Stimulated activated naive CD4-positive, alpha-beta T cell treated with Interleukin-2 at 50 U/mL for 16 hours (primary cell): ENCODE data around the gene TRMU.
"Not testable (repeated sequence)": the region's sequence is repeated elsewhere in the genome, so short reads cannot be mapped to it uniquely, and the experiment has no call there.

Source experiments
- DNase-seq: peaks from one replicate; lab custom pipeline; 2025; lab: John Stamatoyannopoulos, UW

Gene TRMU

DNA sequence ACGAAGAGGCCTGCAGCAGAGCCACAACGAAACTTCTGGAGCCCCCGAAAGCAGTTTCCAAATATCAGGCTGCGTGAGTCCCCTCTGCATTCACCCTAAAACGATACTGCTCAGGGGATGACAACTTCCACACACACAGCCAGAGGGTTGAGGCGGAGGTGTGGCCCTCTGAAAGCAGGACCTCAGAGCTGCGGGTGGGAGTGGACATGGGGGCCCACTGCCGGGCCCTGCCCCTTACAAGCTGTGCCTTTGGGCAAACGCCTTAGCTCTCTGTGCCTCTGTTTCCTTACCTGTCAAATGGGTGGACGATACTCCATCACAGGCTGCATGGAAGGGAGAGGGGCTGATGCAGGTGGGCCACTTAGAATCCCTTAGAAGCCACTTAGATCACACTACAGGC is 53.1 kb downstream of the TRMU start:
- DNase-seq = no peak

DNA sequence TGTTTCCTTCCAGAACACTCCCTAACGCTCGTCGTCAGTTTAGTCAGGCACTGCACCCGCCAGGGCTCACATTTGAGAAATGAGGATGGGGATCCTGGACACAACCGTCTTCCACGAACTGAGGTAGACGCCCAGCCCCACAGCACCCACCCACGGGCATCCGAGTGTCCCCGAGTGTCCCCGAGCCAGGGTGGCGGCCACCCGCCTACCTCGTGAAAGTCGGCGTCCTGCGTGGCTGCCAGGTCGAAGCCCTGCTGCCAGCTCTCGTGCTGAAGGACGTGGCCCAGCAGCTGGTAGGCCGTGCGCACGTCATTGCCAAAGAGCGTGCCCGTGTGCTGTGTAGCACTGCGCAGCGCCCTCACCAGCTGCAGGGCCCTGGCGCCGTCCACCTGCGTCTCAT is 53.6 kb downstream of the TRMU start:
- no peak for DNase-seq

DNA sequence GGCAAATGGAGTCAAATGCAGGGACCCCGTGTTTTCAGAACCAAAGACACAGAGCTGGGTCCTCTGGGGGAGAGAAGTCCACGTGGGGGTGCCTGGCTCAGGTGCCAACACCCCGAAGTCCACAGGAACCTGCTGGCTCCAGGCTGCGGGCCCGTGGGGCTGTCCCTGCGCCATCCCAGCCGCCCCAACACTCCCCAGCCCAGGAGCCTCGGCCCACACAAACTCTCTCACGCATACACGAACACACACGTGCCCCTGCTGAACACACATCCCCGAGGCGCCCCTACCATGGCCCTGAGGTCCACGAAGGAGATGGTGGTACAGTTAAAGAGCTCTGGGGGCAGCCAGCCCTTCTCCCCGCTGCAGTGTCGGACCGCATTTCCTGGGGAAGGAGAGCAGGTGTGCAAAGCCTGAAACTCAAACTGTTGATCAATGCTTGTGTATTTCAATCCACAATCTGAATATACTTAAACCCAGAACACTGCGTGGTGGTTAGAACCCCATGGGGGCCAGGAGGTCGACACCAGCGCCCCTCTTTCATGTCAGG is 54.7 kb downstream of the TRMU start:
- DNase-seq = no peak

DNA sequence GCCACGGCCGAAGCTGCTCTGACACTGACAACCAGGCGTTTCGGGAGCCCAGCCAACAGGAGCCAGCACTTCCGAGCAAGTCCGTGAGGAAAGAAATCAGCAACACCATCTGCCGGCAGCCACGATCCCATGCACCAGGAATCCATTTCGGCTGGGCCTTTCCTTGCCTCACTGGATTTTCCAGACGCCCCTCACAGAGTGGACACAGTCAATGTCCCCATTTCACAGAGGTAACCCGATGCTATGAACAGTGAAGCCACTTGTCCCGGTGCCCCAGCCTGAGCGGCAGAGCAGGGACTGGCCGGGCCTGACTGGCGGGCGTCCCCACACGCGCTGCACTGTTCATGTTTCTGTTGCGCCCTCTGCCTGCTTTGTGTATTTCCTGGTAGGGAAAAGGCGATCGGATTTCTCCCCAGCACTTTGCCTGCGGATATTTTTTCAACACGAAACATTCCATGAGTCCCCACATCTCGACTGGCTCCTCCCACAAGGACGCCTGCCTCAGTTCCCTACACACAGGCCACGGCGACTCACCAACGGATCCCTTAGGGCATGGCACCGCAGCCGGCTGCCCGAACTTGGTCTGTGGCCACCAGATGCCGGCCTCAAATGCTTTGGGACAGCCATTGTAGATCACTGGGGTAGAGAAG is 55.3 kb downstream of the TRMU start:
- DNase-seq = no peak

DNA sequence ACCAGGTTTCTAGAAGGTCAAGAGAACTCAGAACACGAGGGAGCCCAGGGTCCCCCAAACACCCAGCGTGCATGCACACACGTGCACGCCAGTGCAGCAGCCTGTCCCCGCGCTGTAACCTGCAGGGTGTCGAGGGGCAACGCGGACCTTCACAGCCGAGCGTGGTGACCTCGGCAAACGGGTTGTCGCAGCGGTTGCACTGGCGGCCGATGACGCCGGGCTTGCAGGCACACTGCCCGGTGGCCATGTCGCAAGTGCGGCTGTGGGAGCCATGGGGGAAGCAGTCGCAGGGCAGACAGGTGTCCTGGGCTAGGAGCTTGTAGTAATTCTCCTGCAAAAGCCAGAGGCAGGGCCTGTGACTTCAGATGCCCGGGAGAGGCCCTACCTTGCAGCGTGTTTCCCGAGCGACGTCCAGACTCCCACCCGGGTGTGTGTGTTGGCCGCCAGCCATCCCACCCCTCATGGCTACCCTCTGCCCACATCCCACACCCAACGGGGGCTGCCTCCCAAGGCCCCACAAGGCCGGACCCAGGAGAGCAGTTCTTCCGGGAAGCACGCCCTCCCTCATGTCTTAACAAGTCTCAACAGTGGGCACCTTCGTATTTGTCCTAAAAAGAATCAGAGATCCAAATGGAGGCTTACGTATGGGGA is 56.1 kb downstream of the TRMU start:
- DNase-seq = no peak

DNA sequence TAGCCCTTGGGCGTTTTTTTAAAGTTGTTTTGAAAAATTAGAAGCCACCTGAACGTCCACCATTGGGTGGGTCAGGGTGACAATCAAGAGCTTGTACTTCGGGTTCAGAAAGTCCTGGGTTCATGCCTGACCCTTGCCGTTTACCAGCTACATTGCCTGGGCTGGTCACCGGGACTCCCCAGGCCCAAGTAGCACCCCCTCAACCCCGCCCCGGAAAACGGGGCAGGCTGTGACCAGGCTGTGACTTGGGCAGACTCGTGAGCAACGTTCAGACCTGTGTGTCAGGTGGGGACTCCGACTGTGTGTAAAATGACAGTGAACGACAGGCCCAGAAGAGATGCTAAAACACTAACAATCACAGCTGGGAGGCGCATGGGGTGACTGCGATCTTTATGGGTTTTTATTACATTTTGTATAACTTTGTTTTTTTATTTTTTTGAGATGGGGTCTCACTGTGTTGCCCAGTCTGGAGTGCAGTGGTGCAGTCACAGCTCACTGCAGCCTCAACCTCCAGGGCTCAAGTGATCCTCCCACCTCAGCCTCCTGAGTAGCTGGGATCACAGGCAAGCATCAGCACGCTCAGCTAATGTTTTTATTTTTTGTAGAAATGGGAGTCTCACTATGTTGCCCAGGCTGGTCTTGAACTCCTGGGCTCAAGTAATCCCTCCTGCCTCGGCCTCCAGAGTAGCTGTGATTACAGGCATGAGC is 56.8 kb downstream of the TRMU start:
- no peak for DNase-seq

DNA sequence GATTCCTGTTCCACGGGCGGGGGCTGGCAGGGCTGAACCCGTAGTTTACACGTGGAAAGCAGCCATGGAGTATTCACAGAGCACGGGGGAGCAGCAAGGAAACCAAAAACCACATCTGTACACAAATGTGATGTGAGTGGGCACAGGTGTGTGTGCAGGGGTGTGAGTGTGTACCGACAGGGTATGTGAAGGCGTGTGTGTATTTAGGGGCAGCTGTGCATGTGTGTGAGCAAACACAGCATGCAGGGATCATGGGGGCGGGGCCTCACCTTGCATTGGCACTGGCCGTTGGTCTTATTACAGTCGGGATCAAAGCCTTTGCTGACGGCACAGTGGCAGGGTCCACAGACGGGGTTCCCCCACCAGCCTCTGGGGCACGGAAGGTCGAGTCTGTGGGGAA is 58.4 kb downstream of the TRMU start:
- DNase-seq = no peak

DNA sequence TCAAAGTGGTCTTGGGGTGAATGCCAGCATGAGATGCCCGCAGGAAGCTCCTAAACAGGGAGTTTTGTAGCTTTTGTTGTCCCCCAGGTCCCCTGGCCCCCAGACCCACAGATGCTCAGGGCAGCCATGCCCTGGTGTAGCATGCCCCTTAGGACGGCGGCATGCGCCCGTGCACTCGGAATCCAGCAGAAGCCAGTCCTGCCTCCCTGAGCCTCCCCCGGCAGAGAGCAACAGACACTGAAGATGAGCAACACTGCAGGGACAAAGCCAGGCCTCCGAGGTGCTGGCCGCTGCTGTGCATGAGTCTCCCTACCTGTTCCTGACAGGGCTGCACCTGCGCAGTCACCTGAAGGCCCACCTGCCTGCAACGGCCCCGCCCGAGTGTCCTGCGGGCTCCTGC is 59.1 kb downstream of the TRMU start:
- DNase-seq = no peak

DNA sequence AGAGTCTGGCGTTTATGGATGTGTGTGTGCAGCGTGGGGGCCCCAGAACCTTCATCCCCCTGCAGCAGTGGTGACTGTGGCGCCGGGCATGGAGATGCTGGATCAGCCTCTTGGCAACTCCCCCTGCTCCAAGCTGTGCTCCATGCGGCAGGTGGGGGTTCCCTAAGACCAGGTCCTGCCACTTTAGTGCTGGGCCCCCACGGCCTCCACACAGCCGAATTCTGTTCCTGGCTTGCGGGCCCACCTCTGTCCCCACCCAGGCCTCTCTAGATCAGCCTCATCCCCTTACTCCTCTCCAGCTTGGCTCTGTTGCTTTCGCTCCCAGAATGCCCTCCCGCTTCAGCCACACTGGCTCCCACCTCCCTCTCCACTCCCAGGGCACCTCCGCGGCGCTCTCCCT is 59.6 kb downstream of the TRMU start:
- DNase-seq = no peak

DNA sequence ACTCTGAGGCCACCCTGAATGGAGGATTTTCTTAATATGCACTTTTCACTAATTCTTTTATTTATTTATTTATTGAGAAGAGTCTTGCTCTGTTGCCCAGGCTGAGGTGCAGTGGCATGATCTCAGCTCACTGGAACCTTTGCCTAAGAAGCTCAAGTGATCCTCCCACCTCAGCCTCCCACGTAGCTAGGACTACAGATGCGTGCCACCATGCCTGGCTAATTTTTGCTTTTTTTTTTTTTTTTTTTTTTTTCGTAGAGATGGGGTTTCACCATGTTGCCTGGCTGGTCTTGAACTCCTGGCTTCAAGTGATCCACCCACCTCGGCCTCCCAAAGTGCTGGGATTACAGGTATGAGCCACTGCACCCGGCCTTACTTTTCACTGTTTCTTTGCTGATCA is 61.5 kb downstream of the TRMU start:
- not testable (repeated sequence) for DNase-seq

DNA sequence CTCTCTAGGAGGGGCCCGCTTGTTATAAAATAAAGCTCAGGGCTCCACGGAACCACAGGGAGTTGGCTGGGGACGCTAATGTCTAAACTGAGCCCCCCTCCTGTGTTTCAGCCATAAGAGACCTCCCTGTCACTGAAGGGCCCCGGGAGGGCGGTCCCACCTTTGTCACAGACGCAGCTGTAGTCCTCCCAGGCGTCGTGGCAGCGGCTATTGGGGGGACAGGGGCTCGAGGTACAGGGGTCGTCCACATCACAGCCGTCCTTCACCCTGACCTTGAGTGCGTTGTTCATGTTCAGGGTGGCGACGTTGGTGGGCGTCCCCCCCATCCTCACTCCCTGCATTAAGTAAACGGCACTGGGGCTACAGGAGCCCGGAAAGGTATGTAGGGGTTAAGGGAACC is 62.0 kb downstream of the TRMU start:
- DNase-seq = no peak

DNA sequence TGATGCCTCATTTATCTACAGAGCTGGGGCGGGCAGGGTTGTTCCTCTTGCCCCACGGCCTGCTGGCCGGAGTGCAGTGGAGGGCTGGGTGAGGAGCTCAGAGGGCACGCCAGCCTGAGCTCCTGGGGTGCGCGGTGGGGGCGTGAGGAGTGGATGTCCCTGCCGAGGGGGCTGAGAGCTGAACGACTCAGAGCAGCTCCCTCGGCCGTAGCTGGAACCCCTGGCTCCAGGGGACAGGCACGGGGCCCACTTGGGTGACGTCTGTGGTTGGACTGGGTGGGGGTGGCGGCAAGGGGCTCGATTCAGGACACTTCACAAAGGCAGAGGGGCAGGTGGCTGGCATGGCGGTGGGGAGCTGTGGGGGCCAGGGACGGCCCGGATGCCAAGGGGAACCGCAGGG is 62.4 kb downstream of the TRMU start:
- DNase-seq = no peak

DNA sequence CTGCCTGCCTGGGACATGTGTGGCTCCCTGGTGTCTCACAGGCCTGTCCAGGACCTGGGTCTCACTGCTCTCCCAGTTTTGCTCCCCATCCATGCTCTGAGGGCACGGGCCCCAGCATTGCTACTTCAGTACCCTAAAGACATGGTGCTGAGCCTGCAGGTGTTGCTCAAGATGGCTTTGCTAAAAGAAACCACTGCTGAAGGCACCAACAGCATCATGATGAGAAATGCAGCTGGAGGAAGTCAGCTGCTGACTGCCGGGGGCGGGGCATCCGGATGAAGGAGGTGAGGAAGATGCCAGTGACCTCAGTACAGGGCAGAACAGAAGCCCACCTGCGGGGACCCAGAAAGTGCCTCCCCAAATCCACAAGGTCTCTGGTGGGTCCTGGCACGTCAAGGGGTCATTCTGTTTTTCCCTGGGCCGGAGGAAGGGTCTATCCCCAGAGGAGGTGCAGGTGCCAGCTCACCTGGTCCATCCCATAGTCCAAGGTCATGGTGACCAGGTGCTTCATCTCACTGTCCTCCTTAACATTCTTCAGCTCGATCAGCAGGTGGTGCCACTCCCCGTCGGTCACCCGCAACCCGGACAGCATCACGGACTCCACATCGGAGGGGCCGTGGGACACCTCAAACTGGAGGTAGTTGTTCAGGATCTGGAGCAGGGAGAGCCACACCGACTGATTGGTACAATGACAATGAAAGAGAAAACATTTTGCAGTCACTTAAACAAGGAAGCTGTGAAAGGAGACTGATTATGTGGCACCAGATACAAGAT is 63.9 kb downstream of the TRMU start:
- no peak for DNase-seq

DNA sequence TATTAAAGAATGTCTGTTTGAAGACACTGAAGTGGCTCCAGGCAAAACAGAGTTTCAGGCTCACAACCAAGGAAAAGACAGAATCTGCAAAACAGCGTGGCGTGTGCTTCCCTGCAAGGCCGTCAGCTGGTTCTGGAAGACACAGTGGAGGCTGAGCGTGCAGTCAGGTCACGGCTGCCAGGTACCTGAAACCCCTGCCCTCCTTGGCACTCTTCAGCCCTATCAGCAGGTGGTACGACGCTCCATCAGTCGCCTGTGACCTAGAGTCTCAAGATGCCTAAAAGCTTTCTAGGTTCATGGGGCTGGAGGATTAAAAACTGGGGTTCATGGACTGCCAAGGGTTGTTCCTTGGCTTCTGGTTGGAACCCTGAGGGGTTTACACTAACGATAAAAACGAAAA is 65.9 kb downstream of the TRMU start:
- DNase-seq = no peak

DNA sequence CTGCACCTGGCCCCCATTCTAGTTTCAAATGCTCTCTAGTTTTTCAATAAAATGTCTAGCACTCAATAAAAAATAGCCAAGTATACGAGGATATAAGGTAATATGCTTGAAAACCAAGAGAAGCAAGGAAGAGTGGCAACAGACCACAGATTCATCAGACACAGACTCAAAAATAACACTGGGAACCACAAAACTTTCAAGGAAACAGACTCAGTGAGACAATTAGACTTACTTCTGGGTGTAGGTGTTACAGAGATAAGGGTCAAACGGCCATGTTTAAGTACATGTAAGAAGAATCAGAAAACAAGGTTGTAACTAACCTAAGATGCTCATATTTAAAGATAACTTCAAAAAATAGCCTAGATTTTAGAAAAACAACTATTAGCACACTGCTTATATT is 67.0 kb downstream of the TRMU start:
- DNase-seq = no peak

DNA sequence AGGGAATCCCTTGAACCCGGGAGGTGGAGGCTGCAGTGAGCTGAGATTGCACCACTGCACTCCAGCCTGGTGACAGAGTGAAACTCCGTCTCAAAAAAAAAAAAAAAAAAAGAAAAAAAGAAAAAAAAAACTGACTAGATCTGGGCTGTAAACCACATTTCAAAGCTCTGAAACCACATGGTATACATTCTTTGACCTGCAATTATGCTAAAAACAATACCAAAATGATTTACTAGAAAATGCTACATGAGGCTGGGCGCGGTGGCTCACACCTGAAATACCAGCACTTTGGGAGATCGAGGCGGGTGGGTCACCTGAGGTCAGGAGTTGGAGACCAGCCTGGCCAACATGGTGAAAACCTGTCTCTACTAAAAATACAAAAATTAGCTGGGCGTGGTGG is 68.4 kb downstream of the TRMU start:
- DNase-seq = not testable (repeated sequence)

DNA sequence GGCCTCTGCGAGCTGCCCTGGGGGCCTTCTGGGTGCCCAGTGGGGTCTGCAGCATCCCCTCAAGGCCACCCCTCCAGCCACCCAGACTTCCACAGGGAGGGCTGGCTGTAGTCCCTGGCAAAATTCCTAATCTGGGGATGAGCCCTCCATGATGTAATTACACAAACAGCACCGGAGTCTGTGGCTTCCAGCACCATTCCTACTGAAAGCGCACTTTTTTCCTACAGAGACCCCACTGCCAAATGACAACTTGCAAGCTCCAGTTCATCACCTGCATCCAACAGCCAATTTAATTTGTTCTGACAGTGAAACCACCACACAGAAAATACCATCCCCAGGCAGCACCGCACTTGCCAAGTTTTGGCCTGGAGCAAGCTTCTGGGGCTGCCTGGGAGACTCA is 70.4 kb downstream of the TRMU start:
- DNase-seq = no peak

DNA sequence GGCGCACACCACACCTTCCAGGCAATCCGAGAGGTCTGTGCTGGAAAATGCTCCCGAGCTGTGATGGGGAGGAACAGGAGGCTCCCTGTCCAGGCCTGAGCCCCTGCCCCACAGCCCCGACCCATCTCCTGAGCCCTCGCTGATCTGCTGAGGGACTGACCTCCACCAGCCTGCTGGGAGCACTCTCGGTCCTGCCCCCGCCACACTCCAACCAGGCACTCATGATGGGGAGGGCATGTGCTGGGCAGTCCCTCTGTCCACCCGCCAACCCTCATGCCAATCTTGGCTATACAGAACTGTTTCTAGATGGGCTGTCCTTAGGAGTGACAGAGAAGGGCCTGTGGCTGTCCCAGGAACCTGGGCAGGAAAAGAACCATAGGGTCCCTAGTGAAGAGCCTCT is 70.8 kb downstream of the TRMU start:
- DNase-seq = no peak

DNA sequence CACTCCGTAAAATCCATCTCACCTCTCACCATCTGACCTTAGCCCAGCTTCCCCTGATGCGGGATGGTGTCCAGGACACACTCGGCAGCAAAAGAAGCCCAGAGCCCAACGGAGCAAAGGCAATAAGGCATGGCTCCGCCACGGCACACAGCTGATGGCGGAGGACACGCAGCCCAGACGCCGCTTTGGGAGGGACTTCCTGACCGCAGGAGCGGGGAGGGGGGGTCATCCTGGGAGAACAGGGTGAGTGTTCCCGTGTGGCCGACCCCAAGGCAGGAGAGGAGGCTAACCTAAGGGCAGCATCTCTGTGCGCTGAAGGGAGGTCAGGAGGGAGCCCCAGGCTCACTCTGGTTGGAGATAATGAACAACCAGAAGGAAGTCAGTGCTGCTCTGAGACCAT is 71.3 kb downstream of the TRMU start:
- no peak for DNase-seq
